Activated T-cell treated with anti-CD3 and anti-CD28 coated beads, Interleukin-2, amount 50 U/mL, for 4 hours (primary cell): ENCODE results near the gene HSPA1B. TPM values are rescaled to one million over a fixed set of nuclear protein-coding genes. Genes with fewer than 3 reads are reported as not detected.

Experiments used
- ATAC-seq, 2 donors: fragments of 200-7000 bp; cut with Tn5 transposase; one replicate each; pipeline ENCODE4 v1.10.0; 2021
- DNase-seq: peaks from one replicate; pipeline ENCODE4 v3.0.0-alpha.2; 2020
- H3K27me3 Mint-ChIP-seq: one replicate; pipeline ENCODE4 v1.8.0; 2021; ENCODE audit warnings: low read depth, mixed read lengths
- H3K36me3 Mint-ChIP-seq: one replicate; pipeline ENCODE4 v1.8.0; 2022; ENCODE audit warnings: mixed read lengths; ENCODE audit not compliant: insufficient read depth
- H3K4me1 Mint-ChIP-seq: one replicate; pipeline ENCODE4 v1.8.0; 2021; ENCODE audit warnings: low read depth, mixed read lengths
- H3K4me3 Mint-ChIP-seq: one replicate; pipeline ENCODE4 v1.8.0; 2021; ENCODE audit warnings: mild to moderate bottlenecking, moderate library complexity, mixed read lengths
- H3K9me3 Mint-ChIP-seq: one replicate; pipeline ENCODE4 v1.8.0; 2021; ENCODE audit warnings: mixed read lengths
- total RNA-seq, 3 donors: library from RNA; stranded (reverse); gene quantifications; one replicate each; pipeline ENCODE4 v1.2.1, GENCODE V29; 2021

The HSPA1B gene
- total RNA-seq, result 10 to 100 TPM; 76.1 to 97.7 (median 93.0) TPM

GRCh38 chr6:31827286-31828079 is at the start of gene HSPA1B:
TSS of gene HSPA1B (plus strand) at chr6:31827738. CDS start at chr6:31827951, 213 bp downstream.
- peaks cover 2% of the 10 kb centered on the region for H3K36me3 Mint-ChIP-seq
- no peaks in the 10 kb centered on the region for H3K9me3 Mint-ChIP-seq
- peak within 1 kb of the TSS; percentile 83 for H3K4me3 Mint-ChIP-seq
- peaks cover 45% of the 10 kb centered on the region for H3K4me1 Mint-ChIP-seq
- DNase-seq (peak; percentile 80), ATAC-seq (peak; percentile 78 to 83)
- H3K27me3 Mint-ChIP-seq, result no peaks in the 10 kb centered on the region

- DNase-seq, result no peak
- Mint-ChIP-seq H3K27me3 (no peaks in the 10 kb centered on the region), H3K4me1 (peaks cover 27% of the 10 kb centered on the region), H3K36me3 (peaks cover 13% of the 10 kb centered on the region), H3K9me3 (no peaks in the 10 kb centered on the region), H3K4me3 (no peak overlapping the region)
- ATAC-seq, result no peak
Measured at GRCh38 chr6:31778193-31778592, 49.3 kb upstream of the HSPA1B start.

GRCh38 chr6:31778999-31779885 is 48.3 kb upstream of the HSPA1B start:
- peaks cover 17% of the 10 kb centered on the region for H3K36me3 Mint-ChIP-seq
- H3K4me1 Mint-ChIP-seq, result peaks cover 24% of the 10 kb centered on the region
- no peaks in the 10 kb centered on the region for H3K9me3 Mint-ChIP-seq
- ATAC-seq, result no peak
- H3K27me3 Mint-ChIP-seq, result no peaks in the 10 kb centered on the region
- H3K4me3 Mint-ChIP-seq, result no peak overlapping the region
- no peak for DNase-seq

DNA sequence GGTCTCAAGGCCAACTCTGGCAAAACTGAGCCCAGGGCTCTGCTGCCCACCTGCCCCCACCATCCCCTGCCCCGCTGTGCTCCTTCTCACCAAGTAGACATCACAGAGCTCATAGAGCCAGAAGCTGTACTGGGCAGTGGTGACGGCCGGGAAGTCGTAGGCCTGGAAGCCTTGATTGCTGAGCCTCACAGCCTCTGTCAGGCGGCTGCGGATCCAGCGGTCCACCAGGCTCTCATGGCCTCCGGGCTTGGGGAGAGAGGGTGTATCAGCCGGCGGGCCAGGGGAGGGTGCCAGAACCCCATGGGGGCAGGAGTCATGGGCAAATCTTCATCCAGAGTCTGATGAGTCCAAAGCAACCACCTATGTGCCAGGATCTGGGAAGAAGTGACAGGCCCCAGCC is 47.6 kb upstream of the HSPA1B start:
- Mint-ChIP-seq H3K4me1 (peaks cover 24% of the 10 kb centered on the region), H3K36me3 (peaks cover 23% of the 10 kb centered on the region), H3K27me3 (no peaks in the 10 kb centered on the region), H3K4me3 (no peak overlapping the region), H3K9me3 (no peaks in the 10 kb centered on the region)
- no peak for DNase-seq
- no peak for ATAC-seq

DNA sequence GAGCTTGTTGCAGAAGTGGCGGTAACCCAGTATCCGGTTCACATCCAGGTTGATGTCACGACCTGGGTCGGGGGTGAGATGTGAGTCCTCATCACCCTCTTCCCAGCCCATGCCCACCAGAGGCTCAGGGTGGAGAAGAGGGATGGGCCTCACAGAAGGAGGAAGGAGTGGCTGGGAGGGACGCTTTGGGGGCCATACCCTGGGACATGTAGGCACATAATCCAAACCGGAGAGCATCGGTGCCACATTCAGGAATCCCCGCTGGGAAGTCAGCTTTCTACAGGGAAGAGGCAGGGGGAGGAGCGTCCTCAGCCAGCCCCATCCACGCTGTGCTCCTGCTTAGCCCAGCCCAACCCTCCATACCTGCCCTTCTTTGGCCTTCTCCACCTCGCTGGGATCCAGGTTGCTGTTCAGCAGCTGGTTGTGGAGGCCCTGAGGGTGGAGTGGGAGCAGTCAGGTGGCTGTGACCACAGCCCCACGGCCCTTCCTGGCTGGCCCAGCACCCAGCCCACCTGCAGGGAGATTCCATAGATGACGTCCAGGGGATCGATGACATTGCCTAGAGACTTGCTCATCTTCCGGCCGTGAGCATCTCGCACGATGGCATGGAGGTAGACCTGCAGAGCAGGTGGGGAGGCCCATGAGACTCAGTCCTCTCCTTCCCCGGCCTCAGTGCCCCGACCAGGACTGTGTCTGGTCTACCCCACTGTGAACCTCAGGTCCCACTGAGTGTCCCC is 46.9 kb upstream of the HSPA1B start:
- no peaks in the 10 kb centered on the region for H3K9me3 Mint-ChIP-seq
- DNase-seq, result no peak
- H3K27me3 Mint-ChIP-seq, result no peaks in the 10 kb centered on the region
- H3K4me3 Mint-ChIP-seq, result no peak overlapping the region
- peaks cover 20% of the 10 kb centered on the region for H3K4me1 Mint-ChIP-seq
- no peak for ATAC-seq
- peaks cover 23% of the 10 kb centered on the region for H3K36me3 Mint-ChIP-seq

GRCh38 chr6:31781244-31782125 is 46.1 kb upstream of the HSPA1B start:
- no peak for ATAC-seq
- Mint-ChIP-seq H3K4me3 (no peak overlapping the region), H3K4me1 (peaks cover 16% of the 10 kb centered on the region), H3K36me3 (peaks cover 27% of the 10 kb centered on the region), H3K27me3 (no peaks in the 10 kb centered on the region), H3K9me3 (no peaks in the 10 kb centered on the region)
- DNase-seq, result no peak

- Mint-ChIP-seq H3K4me1 (peaks cover 8% of the 10 kb centered on the region), H3K27me3 (no peaks in the 10 kb centered on the region), H3K9me3 (no peaks in the 10 kb centered on the region), H3K4me3 (no peak overlapping the region), H3K36me3 (peaks cover 29% of the 10 kb centered on the region)
- no peak for ATAC-seq
- no peak for DNase-seq
Measured at GRCh38 chr6:31782126-31782855, 45.2 kb upstream of the HSPA1B start.

GRCh38 chr6:31784098-31784925 is 43.2 kb upstream of the HSPA1B start:
- ATAC-seq (no peak), DNase-seq (no peak)
- Mint-ChIP-seq H3K36me3 (peaks cover 29% of the 10 kb centered on the region), H3K9me3 (no peaks in the 10 kb centered on the region), H3K4me3 (no peak overlapping the region), H3K4me1 (peaks cover 3% of the 10 kb centered on the region), H3K27me3 (no peaks in the 10 kb centered on the region)

DNA sequence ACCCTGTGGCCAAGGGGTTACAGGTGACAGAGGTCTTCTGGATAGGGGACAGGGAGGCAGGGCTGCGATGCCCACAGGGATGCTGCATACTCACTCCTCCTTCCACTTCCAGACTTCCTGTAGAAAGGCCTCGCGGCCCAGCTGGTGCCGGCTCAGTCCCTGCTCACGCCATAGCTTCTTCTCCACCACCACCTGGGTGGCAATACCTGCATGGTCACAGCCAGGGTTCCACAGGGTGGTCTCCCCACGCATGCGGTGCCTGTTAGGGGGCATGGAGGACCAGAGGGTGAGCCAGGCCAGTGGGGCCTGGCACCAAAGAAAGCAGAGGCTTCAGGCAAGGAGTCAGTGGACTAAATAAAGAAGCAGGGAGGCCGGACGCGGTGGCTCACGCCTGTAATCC is 42.1 kb upstream of the HSPA1B start:
- ATAC-seq (no peak), DNase-seq (no peak)
- Mint-ChIP-seq H3K27me3 (no peaks in the 10 kb centered on the region), H3K36me3 (peaks cover 33% of the 10 kb centered on the region), H3K9me3 (no peaks in the 10 kb centered on the region), H3K4me1 (peaks cover 3% of the 10 kb centered on the region), H3K4me3 (no peak overlapping the region)

- peaks cover 26% of the 10 kb centered on the region for H3K4me1 Mint-ChIP-seq
Measured at GRCh38 chr6:31791324-31792089, 36.0 kb upstream of the HSPA1B start.

GRCh38 chr6:31792090-31792374 is 35.5 kb upstream of the HSPA1B start:
- Mint-ChIP-seq H3K9me3 (no peaks in the 10 kb centered on the region), H3K4me3 (no peak overlapping the region), H3K4me1 (peaks cover 31% of the 10 kb centered on the region), H3K36me3 (peaks cover 16% of the 10 kb centered on the region), H3K27me3 (no peaks in the 10 kb centered on the region)
- no peak for DNase-seq
- no peak for ATAC-seq

More at GRCh38 chr6:31791324-31792089, 36.0 kb upstream of the HSPA1B start:
- Mint-ChIP-seq H3K4me3 (no peak overlapping the region), H3K9me3 (no peaks in the 10 kb centered on the region), H3K27me3 (no peaks in the 10 kb centered on the region), H3K36me3 (peaks cover 18% of the 10 kb centered on the region)
- no peak for DNase-seq
- ATAC-seq, result no peak

- no peak for DNase-seq
- H3K27me3 Mint-ChIP-seq, result no peaks in the 10 kb centered on the region
- peaks cover 38% of the 10 kb centered on the region for H3K4me1 Mint-ChIP-seq
- no peak for ATAC-seq
- H3K9me3 Mint-ChIP-seq, result no peaks in the 10 kb centered on the region
- H3K36me3 Mint-ChIP-seq, result peaks cover 16% of the 10 kb centered on the region
- H3K4me3 Mint-ChIP-seq, result peak overlapping the region; percentile 99
Measured at GRCh38 chr6:31792761-31793171, 34.8 kb upstream of the HSPA1B start.
